ENCODE results near the gene ELMO1. TPM values are rescaled to one million over a fixed set of nuclear protein-coding genes. Genes with fewer than 3 reads are reported as not detected.

ELMO1 gene
- total RNA-seq, 1 experiment from 2014 or later, result 7.8 TPM

- Histone ChIP-seq H3K27me3 (ENCODE audit: insufficient read depth, low read length) (no peaks in the 10 kb centered on the region), H3K18ac (ENCODE audit: insufficient read length, low read depth, low read length) (no peak overlapping the region), H2BK120ac (ENCODE audit: low read depth, low read length, poor library complexity, severe bottlenecking) (no peak overlapping the region), H3K23ac (ENCODE audit: insufficient read length, low read depth, low read length) (no peak overlapping the region), H4K8ac (replicated peaks; ENCODE audit: insufficient read length, low read depth, low read length) (no peak overlapping the region), H3K9ac (ENCODE audit: extremely low read depth, insufficient read length, low read length) (no peak overlapping the region), H2BK5ac (ENCODE audit: insufficient read length, low read length) (no peak overlapping the region), H3K56ac (ENCODE audit: insufficient read length, low read depth, low read length) (no peak overlapping the region), H3K23me2 (ENCODE audit: insufficient read length, low read depth, low read length, poor library complexity, severe bottlenecking) (no peaks in the 10 kb centered on the region), H3K4ac (ENCODE audit: low read depth, low read length) (no peak overlapping the region), H2AK5ac (ENCODE audit: insufficient read length, low read length) (no peak overlapping the region), H3K14ac (ENCODE audit: insufficient read depth, low read length) (no peak overlapping the region), H4K91ac (ENCODE audit: insufficient read length, low read depth, low read length) (no peak overlapping the region), H3K79me1 (ENCODE audit: insufficient read depth, low read depth, low read length, poor library complexity, severe bottlenecking) (no peaks in the 10 kb centered on the region), H4K20me1 (ENCODE audit: control insufficient read depth, insufficient read depth, insufficient read length) (no peaks in the 10 kb centered on the region), H3K4me2 (ENCODE audit: insufficient read depth, insufficient read length, low read length) (no peak overlapping the region), H3K27ac (ENCODE audit: insufficient read length, low read depth, low read length) (no peak overlapping the region), H2BK12ac (ENCODE audit: insufficient read length, low read depth, low read length) (no peak overlapping the region), H3K4me1 (ENCODE audit: insufficient read depth, low read length) (no peaks in the 10 kb centered on the region), H4K5ac (ENCODE audit: insufficient read length, low read depth, low read length) (no peak overlapping the region), H2BK20ac (ENCODE audit: low read depth, low read length, poor library complexity, severe bottlenecking) (no peak overlapping the region), H2AFZ (ENCODE audit: low read length) (no peak overlapping the region), H3K79me2 (ENCODE audit: insufficient read depth, low read length) (no peaks in the 10 kb centered on the region), H3T11ph (ENCODE audit: low read length) (no peak overlapping the region), H3K9me3 (ENCODE audit: control insufficient read depth, low read depth, low read length) (no peaks in the 10 kb centered on the region), H2BK15ac (ENCODE audit: low read depth, low read length) (no peak overlapping the region)
- Mint-ChIP-seq H3K27me3 (ENCODE audit: low read depth) (no peaks in the 10 kb centered on the region), H3K27ac (no peak overlapping the region), H3K9me3 (no peaks in the 10 kb centered on the region), H3K4me1 (peaks cover 8 to 15% of the 10 kb centered on the region in 2 experiments), H3K36me3 (ENCODE audit: insufficient read depth in 1 of 3, low read depth in 3 of 3) (peaks cover 7 to 9% (median 8%) of the 10 kb centered on the region in 3 experiments; a peak in 5 of 7 replicates), H3K4me3 (no peak overlapping the region)
- WGBS (ENCODE audit: extremely low coverage, insufficient read length, low lambda C conversion rate), result no CpG with 5 or more reads among the region's 6 CpGs
- TF ChIP-seq CTCF (conservative IDR thresholded peaks at IDR 0.05), result peak; percentile 91
- DNase-seq, result peak; percentile 85
Observed at GRCh38 chr7:37201003-37201875, 247.4 kb downstream of the ELMO1 start.
